ENCODE measurements around the gene TRIP13. TPM values are rescaled to one million over a fixed set of nuclear protein-coding genes. Genes with fewer than 3 reads are reported as not detected.

TRIP13 gene
- polyA plus RNA-seq, 3 donors = 0.24 to 1.2 TPM; not detected in 1

DNA sequence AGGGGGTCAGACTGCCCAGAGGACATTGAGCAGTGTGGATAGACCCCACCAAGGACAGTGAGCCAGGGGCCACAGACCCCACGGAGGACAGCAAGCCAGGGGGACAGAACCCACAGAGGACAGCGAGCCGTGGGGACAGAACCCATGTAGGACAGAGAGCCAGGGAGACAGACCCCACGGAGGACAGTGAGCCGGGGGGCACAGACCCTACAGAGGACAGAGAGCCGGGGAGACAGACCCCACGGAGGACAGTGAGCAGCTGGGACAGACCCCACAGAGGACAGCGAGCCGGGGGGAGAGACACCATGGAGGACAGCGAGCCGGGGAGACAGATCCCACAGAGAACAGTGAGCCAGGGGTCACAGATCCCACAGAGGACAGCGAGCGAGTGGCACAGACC is 38.5 kb upstream of the TRIP13 start:
- Histone ChIP-seq H3K4me1 (ENCODE audit: control insufficient read depth in 1 of 2, insufficient read depth in 2 of 2, low read length in 2 of 2) (no peaks in the 10 kb centered on the region), H3K36me3 (replicated peaks in 1 of 2; ENCODE audit: control insufficient read depth in 1 of 2, insufficient read depth in 2 of 2, low read length in 2 of 2) (no peaks in the 10 kb centered on the region), H3K79me2 (ENCODE audit: insufficient read depth, low read length) (no peaks in the 10 kb centered on the region), H2AFZ (ENCODE audit: insufficient read depth, low read depth, low read length, poor library complexity, severe bottlenecking) (no peak overlapping the region), H3K9me3 (replicated peaks in 1 of 2; ENCODE audit: control insufficient read depth in 1 of 2, insufficient read depth in 1 of 2, low read length in 2 of 2) (no peaks in the 10 kb centered on the region), H3K27me3 (ENCODE audit: control insufficient read depth in 2 of 2, insufficient read depth in 2 of 2, low read length in 2 of 2) (no peaks in the 10 kb centered on the region), H3K27ac (ENCODE audit: low read depth in 1 of 2, low read length in 2 of 2) (no peak overlapping the region), H3K4me3 (replicated peaks in 1 of 3; ENCODE audit: low read depth in 2 of 3, low read length in 3 of 3) (no peak overlapping the region), H4K20me1 (ENCODE audit: insufficient read depth, low read length) (no peaks in the 10 kb centered on the region), H3K4me2 (replicated peaks; ENCODE audit: extremely low read depth, low read length, poor library complexity, severe bottlenecking) (no peak overlapping the region), H3K9ac (ENCODE audit: insufficient read depth, low read length, poor library complexity, severe bottlenecking) (no peak overlapping the region)
- no peaks in the 10 kb centered on the region for H3K9me3 Mint-ChIP-seq
- peaks cover 4 to 7% (median 4%) of the 10 kb centered on the region in 3 donors for H3K27me3 Mint-ChIP-seq (ENCODE audit: low read depth in 3 of 3)
- no peak overlapping the region for H3K27ac Mint-ChIP-seq
- peaks cover 0 to 2% of the 10 kb centered on the region in 2 donors for H3K36me3 Mint-ChIP-seq
- WGBS (ENCODE audit: insufficient coverage) = 86% methylated on average over 12 of the region's 13 CpGs
- no peaks in the 10 kb centered on the region for H3K4me1 Mint-ChIP-seq
- H3K4me3 Mint-ChIP-seq = no peak overlapping the region
- TF ChIP-seq, protein P1, sequence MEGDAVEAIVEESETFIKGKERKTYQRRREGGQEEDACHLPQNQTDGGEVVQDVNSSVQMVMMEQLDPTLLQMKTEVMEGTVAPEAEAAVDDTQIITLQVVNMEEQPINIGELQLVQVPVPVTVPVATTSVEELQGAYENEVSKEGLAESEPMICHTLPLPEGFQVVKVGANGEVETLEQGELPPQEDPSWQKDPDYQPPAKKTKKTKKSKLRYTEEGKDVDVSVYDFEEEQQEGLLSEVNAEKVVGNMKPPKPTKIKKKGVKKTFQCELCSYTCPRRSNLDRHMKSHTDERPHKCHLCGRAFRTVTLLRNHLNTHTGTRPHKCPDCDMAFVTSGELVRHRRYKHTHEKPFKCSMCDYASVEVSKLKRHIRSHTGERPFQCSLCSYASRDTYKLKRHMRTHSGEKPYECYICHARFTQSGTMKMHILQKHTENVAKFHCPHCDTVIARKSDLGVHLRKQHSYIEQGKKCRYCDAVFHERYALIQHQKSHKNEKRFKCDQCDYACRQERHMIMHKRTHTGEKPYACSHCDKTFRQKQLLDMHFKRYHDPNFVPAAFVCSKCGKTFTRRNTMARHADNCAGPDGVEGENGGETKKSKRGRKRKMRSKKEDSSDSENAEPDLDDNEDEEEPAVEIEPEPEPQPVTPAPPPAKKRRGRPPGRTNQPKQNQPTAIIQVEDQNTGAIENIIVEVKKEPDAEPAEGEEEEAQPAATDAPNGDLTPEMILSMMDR (IDR thresholded peaks at IDR 0.05) = no peak
- no peak for DNase-seq
- intact Hi-C loops (cut with micrococcal nuclease) = no loop called here

DNA sequence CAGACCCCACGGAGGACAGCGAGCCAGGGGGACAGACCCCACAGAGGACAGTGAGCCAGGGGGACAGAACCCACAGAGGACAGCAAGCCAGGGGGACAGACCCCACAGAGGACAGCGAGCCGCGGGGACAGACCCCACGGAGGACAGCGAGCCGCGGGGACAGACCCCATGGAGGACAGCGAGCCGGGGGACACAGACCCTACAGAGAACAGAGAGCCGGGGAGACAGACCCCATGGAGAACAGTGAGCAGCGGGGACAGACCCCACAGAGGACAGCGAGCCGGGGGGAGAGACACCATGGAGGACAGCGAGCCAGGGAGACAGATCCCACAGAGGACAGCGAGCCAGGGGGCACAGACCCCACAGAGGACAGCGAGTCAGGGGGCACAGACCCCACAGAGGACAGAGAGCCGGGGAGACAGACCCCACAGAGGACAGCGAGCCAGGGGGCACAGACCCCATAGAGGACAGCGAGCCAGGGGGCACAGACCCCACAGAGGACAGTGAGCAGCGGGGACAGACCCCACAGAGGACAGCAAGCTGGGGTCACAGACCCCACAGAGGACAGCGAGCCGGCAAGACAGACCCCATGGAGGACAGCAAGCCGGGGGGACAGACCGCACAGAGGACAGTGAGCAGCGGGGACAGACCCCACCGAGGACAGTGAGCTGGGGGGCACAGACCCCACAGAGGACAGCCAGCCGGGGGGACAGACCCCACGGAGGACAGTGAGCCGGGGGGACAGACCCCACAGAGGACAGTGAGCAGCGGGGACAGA is 37.5 kb upstream of the TRIP13 start:
- TF ChIP-seq, protein P1 (IDR thresholded peaks at IDR 0.05) = no peak
- no peaks in the 10 kb centered on the region for H3K4me1 ChIP-seq (ENCODE audit: control insufficient read depth in 1 of 2, insufficient read depth in 2 of 2, low read length in 2 of 2)
- Mint-ChIP-seq H3K4me1 (no peaks in the 10 kb centered on the region), H3K27ac (no peak overlapping the region), H3K9me3 (no peaks in the 10 kb centered on the region), H3K36me3 (peaks cover 0 to 2% of the 10 kb centered on the region in 2 donors), H3K27me3 (ENCODE audit: low read depth in 3 of 3) (peaks cover 4 to 7% (median 4%) of the 10 kb centered on the region in 3 donors), H3K4me3 (no peak overlapping the region)
- no peaks in the 10 kb centered on the region for H3K9me3 ChIP-seq (replicated peaks in 1 of 2; ENCODE audit: control insufficient read depth in 1 of 2, insufficient read depth in 1 of 2, low read length in 2 of 2)
- no peaks in the 10 kb centered on the region for H3K79me2 ChIP-seq (ENCODE audit: insufficient read depth, low read length)
- DNase-seq = no peak
- H3K4me2 ChIP-seq (replicated peaks; ENCODE audit: extremely low read depth, low read length, poor library complexity, severe bottlenecking) = no peak overlapping the region
- 93% methylated on average over 26 of the region's 32 CpGs for WGBS (ENCODE audit: insufficient coverage)
- intact Hi-C loops (cut with micrococcal nuclease) = no loop called here
- no peaks in the 10 kb centered on the region for H3K36me3 ChIP-seq (replicated peaks in 1 of 2; ENCODE audit: control insufficient read depth in 1 of 2, insufficient read depth in 2 of 2, low read length in 2 of 2)
- H4K20me1 ChIP-seq (ENCODE audit: insufficient read depth, low read length) = no peaks in the 10 kb centered on the region
- H2AFZ ChIP-seq (ENCODE audit: insufficient read depth, low read depth, low read length, poor library complexity, severe bottlenecking) = no peak overlapping the region
- H3K27ac ChIP-seq (ENCODE audit: low read depth in 1 of 2, low read length in 2 of 2) = no peak overlapping the region
- no peak overlapping the region for H3K9ac ChIP-seq (ENCODE audit: insufficient read depth, low read length, poor library complexity, severe bottlenecking)
- no peak overlapping the region for H3K4me3 ChIP-seq (replicated peaks in 1 of 3; ENCODE audit: low read depth in 2 of 3, low read length in 3 of 3)
- no peaks in the 10 kb centered on the region for H3K27me3 ChIP-seq (ENCODE audit: control insufficient read depth in 2 of 2, insufficient read depth in 2 of 2, low read length in 2 of 2)
